NCI-H460 (cell line): ENCODE data around the gene CEMP1. TPM values are rescaled to one million over a fixed set of nuclear protein-coding genes. Genes with fewer than 3 reads are reported as not detected.

Experiments
- DNase-seq: peaks from one replicate; pipeline ENCODE4 v3.0.0-alpha.2; 2016; ENCODE audit warnings: low read depth; ENCODE audit errors: extremely low read depth
- total RNA-seq: library from RNA; depleted of rRNA; stranded (reverse); fragments of >200 nt; shearing (Covaris generic); gene quantifications from 2 replicates; pipeline ENCODE4 v1.2.3, GENCODE V29; 2014

The CEMP1 gene
- total RNA-seq, 1 experiment from 2014 or later = not detected

DNA sequence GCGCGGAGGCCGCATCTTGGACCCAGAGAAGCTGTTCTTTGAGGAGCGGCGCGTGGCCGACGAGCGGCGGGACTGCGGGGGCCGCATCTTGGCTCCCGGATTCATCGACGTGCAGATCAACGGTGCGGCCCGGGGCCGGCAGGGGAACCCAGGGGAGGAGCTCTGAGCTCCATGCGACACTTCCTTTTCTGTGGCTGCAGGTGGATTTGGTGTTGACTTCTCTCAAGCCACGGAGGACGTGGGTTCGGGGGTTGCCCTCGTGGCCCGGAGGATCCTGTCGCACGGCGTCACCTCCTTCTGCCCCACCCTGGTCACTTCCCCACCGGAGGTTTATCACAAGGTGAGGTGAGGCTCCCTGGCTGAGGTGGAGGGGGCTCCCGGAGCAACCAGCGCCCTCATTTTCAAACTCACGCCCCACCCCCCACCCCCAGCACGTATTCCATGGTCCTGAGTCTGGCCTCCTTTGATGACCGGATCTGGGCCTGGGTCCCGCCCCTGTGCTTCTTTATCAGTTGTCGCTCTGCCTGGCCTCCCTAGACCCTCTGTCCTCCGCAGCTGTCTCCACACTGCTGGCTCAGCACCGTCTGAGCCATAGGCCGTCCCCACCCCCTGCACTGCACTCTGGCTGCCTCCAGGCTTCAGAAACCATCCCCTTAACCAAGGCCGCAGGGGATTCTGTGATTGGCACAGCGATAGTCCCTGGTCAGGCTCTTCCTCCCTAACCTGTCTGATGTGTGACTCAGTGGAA, 10.2 kb downstream of the CEMP1 start:
- DNase-seq = no peak

GRCh38 chr16:2520097-2520783, 11.0 kb downstream of the CEMP1 start, which contains the start of gene AMDHD2:
Gene AMDHD2 (plus strand): TSS chr16:2520371. CDS start chr16:2520459, 88 bp downstream.
- DNase-seq = peak; percentile 81

DNA sequence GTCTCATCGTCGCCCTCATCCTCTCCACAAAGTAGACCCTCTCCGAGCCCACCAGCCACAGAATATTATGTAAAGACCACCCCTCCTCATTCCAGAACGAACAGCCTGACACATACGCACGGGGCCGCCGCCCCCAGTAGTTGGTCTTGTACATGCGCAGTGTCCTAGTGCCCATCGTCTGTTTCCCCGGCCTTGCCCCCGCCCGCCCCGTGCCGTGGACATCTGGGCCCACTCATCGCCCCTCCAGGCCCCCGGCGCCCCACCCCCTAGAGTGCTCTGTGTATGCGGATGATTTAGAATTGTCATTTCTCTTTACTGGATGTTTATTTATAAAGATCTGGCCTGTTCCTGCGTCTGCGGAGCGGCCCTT, 11.5 kb downstream of the CEMP1 start:
- no peak for DNase-seq

DNA sequence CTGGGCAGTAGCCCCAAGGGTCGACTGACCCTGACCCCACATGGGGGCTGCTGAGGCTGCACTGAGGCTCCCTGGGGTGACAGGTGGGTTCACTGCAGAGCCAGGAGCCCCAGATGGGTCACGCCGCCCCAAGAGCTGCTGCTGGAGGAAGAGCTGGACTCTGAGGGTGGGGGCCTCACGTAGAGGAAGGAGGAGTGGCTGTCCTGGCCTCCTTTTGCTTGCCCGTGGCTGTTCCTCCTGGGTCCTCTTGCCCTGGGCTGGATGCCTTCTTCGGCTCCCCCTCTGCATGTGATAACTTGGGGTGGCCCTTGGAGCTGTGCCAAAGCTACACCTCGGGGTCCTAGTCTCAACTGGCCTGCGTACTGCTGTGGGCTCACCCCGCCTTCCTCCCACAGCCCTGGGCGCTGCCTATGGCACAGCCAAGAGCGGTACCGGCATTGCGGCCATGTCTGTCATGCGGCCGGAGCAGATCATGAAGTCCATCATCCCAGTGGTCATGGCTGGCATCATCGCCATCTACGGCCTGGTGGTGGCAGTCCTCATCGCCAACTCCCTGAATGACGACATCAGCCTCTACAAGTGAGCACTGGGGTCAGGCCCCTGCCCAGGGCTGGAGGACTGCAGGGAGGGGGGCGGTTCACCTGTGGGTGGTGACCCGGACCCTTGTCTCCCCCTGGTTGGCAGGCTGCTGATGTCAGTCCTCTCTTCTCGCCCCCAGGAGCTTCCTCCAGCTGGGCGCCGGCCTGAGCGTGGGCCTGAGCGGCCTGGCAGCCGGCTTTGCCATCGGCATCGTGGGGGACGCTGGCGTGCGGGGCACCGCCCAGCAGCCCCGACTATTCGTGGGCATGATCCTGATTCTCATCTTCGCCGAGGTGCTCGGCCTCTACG, 12.1 kb downstream of the CEMP1 start:
- no peak for DNase-seq

DNA sequence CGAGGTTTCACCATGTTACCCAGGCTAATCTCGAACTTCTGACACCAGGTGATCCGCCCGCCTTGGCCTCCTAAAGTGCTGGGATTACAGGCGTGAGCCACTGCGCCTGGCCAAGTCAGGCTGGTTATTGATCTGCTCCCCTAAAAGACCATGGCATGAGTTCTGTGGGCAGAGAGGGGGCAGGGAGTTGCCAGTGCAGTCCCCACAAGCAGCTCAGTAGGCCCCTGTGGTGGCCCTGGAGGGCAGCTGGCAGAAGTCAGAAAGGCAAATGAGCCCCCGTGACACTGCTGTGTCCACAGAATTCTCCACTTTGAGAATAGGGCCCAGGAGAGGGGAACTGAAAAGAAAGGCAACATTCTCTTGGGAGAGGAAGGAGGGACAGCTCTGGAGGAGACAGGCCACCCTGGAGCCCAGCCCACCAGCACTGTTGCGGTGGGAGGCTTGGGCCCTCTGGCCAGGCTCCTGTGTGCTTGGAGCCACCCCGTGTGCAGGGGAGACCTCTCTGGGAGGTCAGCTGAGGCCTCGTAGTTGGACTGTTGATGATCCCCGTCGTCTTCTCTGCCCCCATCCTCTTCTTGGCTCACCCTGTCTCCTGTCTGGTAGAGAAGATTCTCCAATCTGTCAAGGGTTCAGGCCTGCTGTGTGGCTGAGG, 13.1 kb downstream of the CEMP1 start:
- no peak for DNase-seq

GRCh38 chr16:2516391-2517240, 14.6 kb downstream of the CEMP1 start:
- DNase-seq = no peak

DNA sequence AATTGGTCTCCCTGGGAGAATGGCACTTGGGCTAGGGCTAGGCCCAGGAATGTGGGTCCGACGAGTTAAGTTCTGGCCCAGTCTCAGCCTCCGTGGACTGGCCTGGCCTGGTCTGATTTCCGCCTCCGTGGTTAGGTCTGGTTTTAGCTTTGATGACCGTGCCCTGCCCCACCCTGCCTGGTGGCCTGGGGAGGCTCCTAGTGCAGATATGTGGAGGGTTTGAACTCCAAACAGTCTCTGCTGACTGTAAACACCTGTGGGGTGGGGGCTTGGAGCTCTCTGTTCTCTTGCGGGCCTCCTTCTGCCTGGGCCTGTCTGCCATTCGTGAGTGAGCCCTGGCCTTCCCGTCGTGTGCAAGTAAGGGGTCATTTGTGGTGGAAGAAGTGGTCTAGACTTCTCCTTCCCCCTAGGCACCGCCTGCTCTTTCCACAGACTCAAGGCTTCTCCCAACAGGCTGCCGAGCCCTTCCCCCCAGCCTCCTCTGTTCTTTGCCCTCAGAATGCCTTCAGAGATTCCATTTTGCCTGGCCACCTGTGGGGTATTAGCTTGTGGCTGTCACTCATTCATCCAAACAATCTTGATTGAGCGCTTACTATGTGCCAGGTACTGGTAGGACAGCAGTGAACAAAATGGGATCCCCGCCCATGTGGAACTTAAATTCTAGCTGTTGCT, 15.9 kb downstream of the CEMP1 start:
- DNase-seq = no peak

- DNase-seq = no peak
These were observed 16.7 kb downstream of the CEMP1 start for GRCh38 chr16:2514333-2515179.

GRCh38 chr16:2513405-2514332, 17.5 kb downstream of the CEMP1 start, which contains the start of gene ATP6V0C:
Gene ATP6V0C (plus strand): TSS chr16:2513952. CDS start chr16:2514104, 152 bp downstream.
- DNase-seq = peak; percentile 86

DNA sequence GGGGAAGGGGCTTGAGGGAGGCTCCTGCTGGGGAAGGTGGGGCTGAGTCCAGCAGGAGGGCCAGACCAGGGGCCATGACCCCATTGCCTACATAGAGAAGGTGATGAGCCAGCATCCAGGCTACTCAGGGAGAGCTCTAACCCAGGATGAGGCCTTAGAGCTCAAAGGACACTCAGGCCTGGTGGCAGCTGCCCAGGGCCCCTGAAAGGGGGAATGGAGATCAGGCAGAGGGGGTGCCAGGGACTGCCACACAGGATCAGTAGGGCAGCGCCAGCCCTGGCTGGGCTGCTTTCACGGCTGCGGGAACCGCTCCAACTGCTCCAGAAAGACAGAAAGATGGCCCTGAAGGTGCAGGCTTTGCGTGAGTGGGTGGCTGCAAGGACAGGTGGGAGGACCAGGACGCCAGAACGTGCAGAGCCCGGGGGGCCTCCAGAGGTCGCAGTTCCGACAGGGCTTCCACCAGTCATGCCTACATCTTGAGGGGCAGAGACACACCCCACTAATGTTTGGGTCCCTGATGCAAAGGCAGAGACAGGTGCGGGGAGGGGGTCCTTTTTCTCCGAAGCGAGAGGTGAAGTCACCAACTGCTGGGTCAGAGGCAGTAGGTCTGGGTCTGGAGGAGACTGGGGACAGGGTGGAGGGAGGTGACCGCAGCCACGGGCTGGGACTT, 18.3 kb downstream of the CEMP1 start:
- no peak for DNase-seq

- no peak for DNase-seq
These were observed 19.0 kb downstream of the CEMP1 start for GRCh38 chr16:2511996-2512734.

DNA sequence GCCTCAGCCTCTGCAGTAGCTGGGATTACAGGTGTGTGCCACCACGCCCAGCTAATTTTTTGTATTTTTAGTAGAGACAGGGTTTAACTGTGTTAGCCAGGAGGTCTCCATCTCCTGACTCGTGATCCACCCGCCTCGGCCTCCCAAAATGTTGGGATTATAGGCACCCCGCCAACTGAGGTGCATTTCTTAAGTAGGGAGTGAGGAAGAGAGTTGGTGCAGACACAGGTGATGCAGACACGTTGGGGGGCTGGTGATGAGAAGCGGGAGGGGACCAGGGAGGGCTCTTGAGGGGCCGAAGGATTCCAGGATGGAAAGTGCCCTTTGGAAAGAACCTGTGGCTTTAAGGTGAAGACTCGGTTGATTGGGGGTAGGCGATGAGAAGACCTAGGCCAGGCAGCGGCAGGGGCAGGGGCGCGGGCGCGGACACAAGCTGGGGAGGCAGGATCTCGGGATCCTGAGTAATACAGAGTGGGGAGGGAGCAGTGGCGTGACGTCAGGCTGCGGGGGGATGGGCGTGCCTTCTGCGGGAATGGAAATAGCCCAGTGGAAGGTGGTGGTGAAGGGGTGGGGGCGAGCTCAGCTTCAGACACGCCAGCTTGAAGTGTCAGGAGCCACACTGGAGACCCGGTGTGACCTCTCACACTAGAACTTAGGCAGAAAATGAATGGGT, 19.9 kb downstream of the CEMP1 start:
- DNase-seq = no peak

DNA sequence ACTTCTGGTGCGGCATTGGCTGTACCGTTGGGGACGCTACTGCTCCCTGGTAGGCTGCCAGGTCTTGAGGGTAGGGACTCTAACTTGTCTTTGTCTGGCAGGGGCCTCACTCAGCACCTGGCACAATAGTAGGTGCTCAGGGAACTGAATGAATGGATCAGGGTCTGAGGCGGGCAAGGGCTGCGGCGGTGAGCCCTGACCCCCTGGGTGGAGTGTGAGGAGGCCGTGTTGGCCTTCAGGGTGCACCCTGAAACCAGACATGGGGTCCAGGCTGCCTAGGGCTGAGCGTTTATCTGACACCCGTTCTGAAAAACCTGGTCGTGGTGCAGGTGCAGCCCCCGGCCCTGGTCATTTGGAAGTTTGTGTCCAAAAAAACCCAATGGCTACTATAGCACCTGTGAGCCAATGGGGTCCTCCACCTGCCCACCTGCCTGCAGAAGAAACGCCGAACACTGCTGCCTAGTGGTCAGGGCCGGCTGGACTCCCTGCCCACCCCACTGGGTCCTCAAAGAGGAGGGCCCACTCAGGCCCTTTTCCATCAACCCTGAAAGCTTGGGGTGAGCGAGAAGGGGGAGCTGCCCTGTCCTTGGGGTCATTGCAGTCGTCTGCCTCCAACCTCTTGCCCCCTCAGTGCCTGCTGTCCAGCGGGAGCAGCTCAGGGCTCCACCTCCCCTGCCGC, 22.3 kb downstream of the CEMP1 start:
- no peak for DNase-seq

GRCh38 chr16:2507665-2508064, 23.5 kb downstream of the CEMP1 start:
- DNase-seq = no peak
